ENCODE data around the gene FRMD4B. TPM values are rescaled to one million over a fixed set of nuclear protein-coding genes. Genes with fewer than 3 reads are reported as not detected.

Gene FRMD4B
- total and polyA plus RNA-seq, 2 donors (not counting 1 experiment from before 2014, with no cell fraction given) = 0.86 to 1.2 TPM

DNA sequence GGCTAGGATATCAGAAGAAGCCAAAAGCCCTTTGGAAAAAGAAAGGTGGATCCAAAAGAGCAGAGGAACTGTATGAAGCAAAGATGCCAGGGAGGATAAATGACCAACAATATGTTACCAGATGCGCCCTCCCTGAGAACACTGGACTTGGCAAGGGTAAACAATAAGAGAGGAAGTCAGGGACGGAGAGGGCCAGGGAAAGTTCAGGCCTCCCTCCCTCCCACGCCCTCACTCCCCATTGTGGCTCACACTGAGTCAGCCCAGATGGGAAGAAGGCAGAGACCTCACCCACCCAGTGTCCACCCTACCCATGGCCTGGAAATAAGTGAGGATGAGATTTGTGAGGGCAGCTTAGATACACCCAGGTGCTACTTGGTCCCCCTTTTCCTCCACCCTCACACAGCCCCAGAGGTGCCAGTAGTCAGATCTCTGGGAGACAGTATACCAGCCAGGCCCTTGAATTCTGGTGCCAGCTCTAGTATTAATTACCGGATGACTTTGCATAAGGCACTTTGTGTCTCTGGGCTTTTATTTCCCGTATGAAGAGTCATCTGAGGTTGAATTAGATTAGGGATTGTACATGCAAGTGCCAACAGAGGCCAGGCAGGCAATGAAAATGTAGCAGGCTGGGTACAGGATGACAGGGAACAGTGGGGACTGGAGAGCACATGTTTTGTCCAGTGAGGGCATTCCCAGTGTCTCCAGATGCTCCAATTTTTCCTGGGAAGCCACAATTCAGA, 35.1 kb upstream of the FRMD4B start:
- no peak overlapping the region for H3K4me3 ChIP-seq (replicated peaks in 1 of 4; ENCODE audit: control extremely low read depth in 1 of 4, insufficient read depth in 1 of 4, low read depth in 3 of 4, low read length in 4 of 4)
- H3K36me3 ChIP-seq (ENCODE audit: control insufficient read depth, insufficient read depth, low read length) = no peaks in the 10 kb centered on the region
- H4K20me1 ChIP-seq (ENCODE audit: control insufficient read depth, extremely low read depth, insufficient read depth, low read length) = no peaks in the 10 kb centered on the region
- TF ChIP-seq EZH2 (IDR thresholded peaks at IDR 0.05; ENCODE audit: low read length, missing control alignments) = no peak
- TF ChIP-seq, protein P1, sequence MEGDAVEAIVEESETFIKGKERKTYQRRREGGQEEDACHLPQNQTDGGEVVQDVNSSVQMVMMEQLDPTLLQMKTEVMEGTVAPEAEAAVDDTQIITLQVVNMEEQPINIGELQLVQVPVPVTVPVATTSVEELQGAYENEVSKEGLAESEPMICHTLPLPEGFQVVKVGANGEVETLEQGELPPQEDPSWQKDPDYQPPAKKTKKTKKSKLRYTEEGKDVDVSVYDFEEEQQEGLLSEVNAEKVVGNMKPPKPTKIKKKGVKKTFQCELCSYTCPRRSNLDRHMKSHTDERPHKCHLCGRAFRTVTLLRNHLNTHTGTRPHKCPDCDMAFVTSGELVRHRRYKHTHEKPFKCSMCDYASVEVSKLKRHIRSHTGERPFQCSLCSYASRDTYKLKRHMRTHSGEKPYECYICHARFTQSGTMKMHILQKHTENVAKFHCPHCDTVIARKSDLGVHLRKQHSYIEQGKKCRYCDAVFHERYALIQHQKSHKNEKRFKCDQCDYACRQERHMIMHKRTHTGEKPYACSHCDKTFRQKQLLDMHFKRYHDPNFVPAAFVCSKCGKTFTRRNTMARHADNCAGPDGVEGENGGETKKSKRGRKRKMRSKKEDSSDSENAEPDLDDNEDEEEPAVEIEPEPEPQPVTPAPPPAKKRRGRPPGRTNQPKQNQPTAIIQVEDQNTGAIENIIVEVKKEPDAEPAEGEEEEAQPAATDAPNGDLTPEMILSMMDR (conservative IDR thresholded peaks at IDR 0.05 in 1 of 2, IDR thresholded peaks at IDR 0.05 in 1 of 2; ENCODE audit: low read depth in 1 of 2, low read length in 2 of 2) = no peak
- H3K4me2 ChIP-seq (ENCODE audit: extremely low read depth, insufficient read depth, low read length) = no peak overlapping the region
- H2AFZ ChIP-seq (ENCODE audit: low read length) = no peak overlapping the region
- no peaks in the 10 kb centered on the region for H3K79me2 ChIP-seq (ENCODE audit: control insufficient read depth, insufficient read depth, low read length)
- peak; percentile 46 to 50 for DNase-seq (ENCODE audit: low read depth in 2 of 2)
- H3K27ac ChIP-seq (ENCODE audit: insufficient read depth, low read length) = no peak overlapping the region
- H3K9me3 ChIP-seq (ENCODE audit: control insufficient read depth, insufficient read depth, low read depth, low read length) = no peaks in the 10 kb centered on the region
- no peaks in the 10 kb centered on the region for H3K27me3 ChIP-seq (ENCODE audit: control insufficient read depth, insufficient read depth, low read length)
- peaks cover 7% of the 10 kb centered on the region for H3K4me1 ChIP-seq (ENCODE audit: control insufficient read depth, extremely low read depth, insufficient read depth, low read length)
- no peak overlapping the region for H3K9ac ChIP-seq (ENCODE audit: insufficient read depth, low read length)

GRCh38 chr3:69419276-69419675, 33.4 kb upstream of the FRMD4B start:
- Histone ChIP-seq H3K4me2 (ENCODE audit: extremely low read depth, insufficient read depth, low read length) (no peak overlapping the region), H4K20me1 (ENCODE audit: control insufficient read depth, extremely low read depth, insufficient read depth, low read length) (no peaks in the 10 kb centered on the region), H3K9ac (ENCODE audit: insufficient read depth, low read length) (no peak overlapping the region), H3K36me3 (ENCODE audit: control insufficient read depth, insufficient read depth, low read length) (no peaks in the 10 kb centered on the region), H2AFZ (ENCODE audit: low read length) (no peak overlapping the region), H3K9me3 (ENCODE audit: control insufficient read depth, insufficient read depth, low read depth, low read length) (no peaks in the 10 kb centered on the region), H3K27me3 (ENCODE audit: control insufficient read depth, insufficient read depth, low read length) (no peaks in the 10 kb centered on the region), H3K79me2 (ENCODE audit: control insufficient read depth, insufficient read depth, low read length) (no peaks in the 10 kb centered on the region), H3K4me1 (ENCODE audit: control insufficient read depth, extremely low read depth, insufficient read depth, low read length) (peaks cover 7% of the 10 kb centered on the region), H3K4me3 (replicated peaks in 1 of 4; ENCODE audit: control extremely low read depth in 1 of 4, insufficient read depth in 1 of 4, low read depth in 3 of 4, low read length in 4 of 4) (no peak overlapping the region), H3K27ac (ENCODE audit: insufficient read depth, low read length) (no peak overlapping the region)
- TF ChIP-seq EZH2 (IDR thresholded peaks at IDR 0.05; ENCODE audit: low read length, missing control alignments) = no peak
- TF ChIP-seq, protein P1 (conservative IDR thresholded peaks at IDR 0.05 in 1 of 2, IDR thresholded peaks at IDR 0.05 in 1 of 2; ENCODE audit: low read depth in 1 of 2, low read length in 2 of 2) = no peak
- no peak for DNase-seq (ENCODE audit: low read depth in 2 of 2)

DNA sequence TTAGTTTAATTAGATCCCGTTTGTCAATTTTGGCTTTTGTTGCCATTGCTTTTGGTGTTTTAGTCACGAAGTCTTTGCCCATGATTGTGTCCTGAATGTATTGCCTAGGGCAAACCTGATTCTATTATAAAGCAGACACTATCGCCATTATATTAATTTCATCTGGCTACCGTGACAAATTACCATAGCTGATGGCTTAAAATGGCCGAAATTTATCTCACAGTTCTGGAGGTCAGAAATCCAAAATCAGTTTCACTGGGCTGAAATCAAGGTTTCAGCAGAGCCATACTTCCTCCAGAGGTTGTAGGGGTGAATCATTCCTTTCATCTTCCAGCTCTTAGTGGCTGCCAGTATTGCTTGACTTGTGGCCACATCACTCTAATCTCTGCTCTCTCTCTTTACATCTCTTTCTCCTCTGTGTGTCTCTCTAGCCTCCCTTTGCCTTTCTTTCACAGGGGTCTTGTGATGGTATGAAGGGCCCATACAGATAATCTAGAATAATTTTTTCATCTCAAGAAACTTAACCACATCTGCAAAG, 31.7 kb upstream of the FRMD4B start:
- no peak for DNase-seq (ENCODE audit: low read depth in 2 of 2)
- Histone ChIP-seq H3K36me3 (ENCODE audit: control insufficient read depth, insufficient read depth, low read length) (no peaks in the 10 kb centered on the region), H3K4me1 (ENCODE audit: control insufficient read depth, extremely low read depth, insufficient read depth, low read length) (peaks cover under 1% of the 10 kb centered on the region), H3K4me3 (replicated peaks in 1 of 4; ENCODE audit: control extremely low read depth in 1 of 4, insufficient read depth in 1 of 4, low read depth in 3 of 4, low read length in 4 of 4) (no peak overlapping the region), H4K20me1 (ENCODE audit: control insufficient read depth, extremely low read depth, insufficient read depth, low read length) (no peaks in the 10 kb centered on the region), H3K27me3 (ENCODE audit: control insufficient read depth, insufficient read depth, low read length) (no peaks in the 10 kb centered on the region), H3K27ac (ENCODE audit: insufficient read depth, low read length) (no peak overlapping the region), H3K9ac (ENCODE audit: insufficient read depth, low read length) (no peak overlapping the region), H3K4me2 (ENCODE audit: extremely low read depth, insufficient read depth, low read length) (no peak overlapping the region), H3K79me2 (ENCODE audit: control insufficient read depth, insufficient read depth, low read length) (no peaks in the 10 kb centered on the region), H2AFZ (ENCODE audit: low read length) (no peak overlapping the region), H3K9me3 (ENCODE audit: control insufficient read depth, insufficient read depth, low read depth, low read length) (no peaks in the 10 kb centered on the region)
- TF ChIP-seq, protein P1 (conservative IDR thresholded peaks at IDR 0.05 in 1 of 2, IDR thresholded peaks at IDR 0.05 in 1 of 2; ENCODE audit: low read depth in 1 of 2, low read length in 2 of 2) = no peak
- TF ChIP-seq EZH2 (IDR thresholded peaks at IDR 0.05; ENCODE audit: low read length, missing control alignments) = no peak
